ENCODE measurements around the gene CATSPER1.

Gene CATSPER1

DNA sequence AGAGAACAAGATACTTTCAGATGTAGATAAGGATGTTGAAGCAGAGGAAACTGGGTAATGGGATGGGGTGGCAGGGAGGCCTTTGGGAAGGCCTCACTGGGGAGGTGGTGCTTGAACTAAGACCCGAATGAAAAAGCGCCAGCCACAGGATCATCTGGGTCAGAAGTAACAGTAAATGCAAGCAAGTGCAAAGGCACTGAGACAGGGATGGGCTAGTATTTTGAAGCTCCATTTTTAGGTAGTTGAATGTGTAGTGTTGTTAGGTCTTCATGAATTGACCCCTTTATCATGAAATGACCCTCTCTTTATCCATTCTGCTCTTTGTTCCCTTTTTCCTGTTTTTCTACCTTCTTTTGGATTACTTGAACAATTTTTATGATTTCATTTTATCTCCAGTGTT lies 37.6 kb upstream of the CATSPER1 start:
- FAIRE-seq (no peak), DNase-seq (ENCODE audit: insufficient read length, low spot score) (no peak)
- no peak for TF ChIP-seq POLR2A (IDR thresholded peaks at IDR 0.05; ENCODE audit: low read depth, low read length)

DNA sequence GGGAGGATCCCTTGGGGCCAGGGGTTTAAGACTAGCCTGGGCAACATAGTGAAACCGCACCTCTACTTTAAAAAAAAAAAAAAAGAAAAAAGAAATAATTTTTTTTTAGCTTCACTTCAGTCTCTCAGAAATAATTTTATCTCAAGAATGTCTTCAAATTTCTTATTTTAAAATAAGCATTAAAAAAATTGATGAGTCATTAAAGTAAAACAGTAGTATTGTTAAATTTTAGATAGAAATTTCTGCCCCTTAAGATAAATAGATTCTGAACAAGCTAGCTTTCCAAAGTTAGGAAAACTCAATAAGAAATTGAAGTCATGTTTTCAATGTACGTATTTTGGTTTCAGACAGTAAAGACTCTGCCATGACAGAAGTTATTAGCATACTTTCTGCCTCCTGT lies 36.1 kb upstream of the CATSPER1 start:
- no peak for FAIRE-seq
- no peak for DNase-seq (ENCODE audit: insufficient read length, low spot score)
- no peak for TF ChIP-seq POLR2A (IDR thresholded peaks at IDR 0.05; ENCODE audit: low read depth, low read length)

DNA sequence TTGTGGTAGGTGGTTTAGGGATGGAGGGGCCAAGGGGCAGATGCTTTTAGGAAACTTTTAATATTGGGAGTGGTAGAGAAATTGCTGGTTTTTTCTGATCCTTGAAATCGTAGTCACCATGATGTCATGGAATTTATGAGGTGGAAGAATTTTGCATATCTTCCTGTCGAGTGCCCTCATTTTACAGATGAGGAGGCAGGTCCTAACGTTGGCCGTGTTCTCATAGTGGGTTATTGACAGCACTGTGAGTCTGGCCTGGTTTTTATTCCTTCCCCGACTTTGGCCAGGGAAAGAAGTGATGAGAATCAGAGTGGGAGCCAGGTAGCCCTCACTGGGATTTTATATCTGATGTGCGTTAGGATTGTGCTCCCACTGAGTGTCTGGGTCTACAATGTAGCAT lies 35.0 kb upstream of the CATSPER1 start:
- no peak for FAIRE-seq
- no peak for TF ChIP-seq POLR2A (IDR thresholded peaks at IDR 0.05; ENCODE audit: low read depth, low read length)
- DNase-seq (ENCODE audit: insufficient read length, low spot score), result no peak

DNA sequence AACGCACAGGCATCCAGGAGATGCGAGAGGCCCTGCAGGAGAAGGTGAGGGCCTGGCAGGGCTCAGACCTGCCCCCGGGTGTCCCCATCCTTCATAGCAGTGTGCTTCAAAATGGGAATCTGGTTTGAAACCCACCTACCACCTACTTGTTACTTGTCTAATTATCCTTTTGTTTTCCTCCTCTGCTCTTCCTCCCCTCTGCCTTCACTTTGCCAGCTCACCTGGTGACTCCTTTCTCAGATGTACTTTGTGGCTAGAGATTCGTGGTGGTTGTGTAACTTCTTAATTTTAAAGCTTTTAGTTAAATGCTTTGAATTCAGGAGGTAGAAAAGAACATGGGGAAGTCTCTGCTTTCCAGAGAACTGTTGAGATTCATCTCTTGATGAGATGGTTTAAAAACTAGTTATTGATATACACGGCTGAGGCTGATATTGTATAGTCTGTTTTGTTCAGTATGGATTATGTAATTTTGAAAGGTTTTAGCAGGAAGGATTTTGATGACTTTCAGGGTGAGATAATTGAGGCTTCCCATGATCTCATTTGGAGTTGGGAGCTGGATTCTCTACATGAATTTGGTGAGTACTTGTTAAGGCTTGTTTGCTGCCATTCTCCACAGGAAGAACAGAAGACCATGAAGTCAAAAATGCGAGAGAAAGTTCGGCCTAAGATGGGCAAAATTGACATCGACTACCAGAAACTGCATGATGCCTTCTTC lies 33.8 kb upstream of the CATSPER1 start:
- no peak for TF ChIP-seq POLR2A (IDR thresholded peaks at IDR 0.05; ENCODE audit: low read depth, low read length)
- no peak for DNase-seq (ENCODE audit: insufficient read length, low spot score)
- FAIRE-seq, result no peak

DNA sequence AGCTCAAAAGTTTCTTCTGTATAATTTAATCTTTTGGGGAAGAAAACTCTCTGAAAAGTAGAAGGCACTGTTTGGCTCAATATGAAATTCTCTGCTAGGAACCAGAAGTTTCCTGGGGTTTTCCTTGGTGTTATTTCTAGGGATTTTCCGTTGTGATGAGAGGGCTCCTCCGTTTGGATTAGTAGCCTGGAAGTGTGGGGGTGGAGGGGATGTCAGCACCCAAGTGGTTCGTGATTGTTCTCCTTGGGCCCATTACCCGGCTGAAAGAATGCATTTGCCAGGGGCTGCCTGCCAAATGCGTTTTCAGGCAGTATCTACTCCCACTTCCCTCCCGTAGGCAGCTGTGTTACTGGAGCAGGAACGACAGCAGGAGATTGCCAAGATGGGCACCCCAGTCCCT lies 30.2 kb upstream of the CATSPER1 start:
- no peak for TF ChIP-seq POLR2A (IDR thresholded peaks at IDR 0.05; ENCODE audit: low read depth, low read length)
- DNase-seq (ENCODE audit: insufficient read length, low spot score) (no peak), FAIRE-seq (no peak)

DNA sequence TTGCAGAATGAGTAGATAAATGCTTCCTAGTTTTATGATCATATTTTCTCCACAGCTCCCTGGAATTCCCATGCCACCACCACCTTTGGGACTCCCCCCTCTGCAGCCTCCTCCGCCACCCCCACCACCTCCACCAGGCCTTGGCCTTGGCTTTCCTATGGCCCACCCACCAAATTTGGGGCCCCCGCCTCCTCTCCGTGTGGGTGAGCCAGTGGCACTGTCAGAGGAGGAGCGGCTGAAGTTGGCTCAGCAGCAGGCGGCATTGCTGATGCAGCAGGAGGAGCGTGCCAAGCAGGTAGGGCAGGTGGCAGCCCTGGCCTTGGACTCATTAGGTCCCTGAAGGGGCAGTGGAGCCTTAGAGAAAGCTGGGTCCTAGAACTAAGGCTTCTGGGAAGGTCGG lies 28.7 kb upstream of the CATSPER1 start:
- TF ChIP-seq POLR2A (IDR thresholded peaks at IDR 0.05; ENCODE audit: low read depth, low read length), result no peak
- FAIRE-seq, result no peak
- no peak for DNase-seq (ENCODE audit: insufficient read length, low spot score)

DNA sequence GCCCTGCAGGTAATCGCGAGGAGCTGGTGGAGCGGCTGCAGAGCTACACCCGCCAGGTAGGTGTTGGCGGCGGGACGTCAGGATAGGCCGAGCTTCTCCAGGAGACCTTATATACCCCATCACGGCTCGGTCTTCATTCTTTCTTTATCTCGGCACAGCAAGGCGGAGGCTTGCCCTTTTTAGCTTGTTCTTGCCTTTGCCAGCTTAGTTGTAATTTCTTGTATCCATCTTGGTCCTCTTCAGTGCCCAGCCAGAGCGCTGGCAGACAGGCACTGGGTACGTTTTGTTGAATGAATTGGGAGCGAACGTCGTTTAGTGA lies 26.3 kb upstream of the CATSPER1 start:
- TF ChIP-seq POLR2A (IDR thresholded peaks at IDR 0.05; ENCODE audit: low read depth, low read length), result no peak
- no peak for DNase-seq (ENCODE audit: insufficient read length, low spot score)
- no peak for FAIRE-seq

DNA sequence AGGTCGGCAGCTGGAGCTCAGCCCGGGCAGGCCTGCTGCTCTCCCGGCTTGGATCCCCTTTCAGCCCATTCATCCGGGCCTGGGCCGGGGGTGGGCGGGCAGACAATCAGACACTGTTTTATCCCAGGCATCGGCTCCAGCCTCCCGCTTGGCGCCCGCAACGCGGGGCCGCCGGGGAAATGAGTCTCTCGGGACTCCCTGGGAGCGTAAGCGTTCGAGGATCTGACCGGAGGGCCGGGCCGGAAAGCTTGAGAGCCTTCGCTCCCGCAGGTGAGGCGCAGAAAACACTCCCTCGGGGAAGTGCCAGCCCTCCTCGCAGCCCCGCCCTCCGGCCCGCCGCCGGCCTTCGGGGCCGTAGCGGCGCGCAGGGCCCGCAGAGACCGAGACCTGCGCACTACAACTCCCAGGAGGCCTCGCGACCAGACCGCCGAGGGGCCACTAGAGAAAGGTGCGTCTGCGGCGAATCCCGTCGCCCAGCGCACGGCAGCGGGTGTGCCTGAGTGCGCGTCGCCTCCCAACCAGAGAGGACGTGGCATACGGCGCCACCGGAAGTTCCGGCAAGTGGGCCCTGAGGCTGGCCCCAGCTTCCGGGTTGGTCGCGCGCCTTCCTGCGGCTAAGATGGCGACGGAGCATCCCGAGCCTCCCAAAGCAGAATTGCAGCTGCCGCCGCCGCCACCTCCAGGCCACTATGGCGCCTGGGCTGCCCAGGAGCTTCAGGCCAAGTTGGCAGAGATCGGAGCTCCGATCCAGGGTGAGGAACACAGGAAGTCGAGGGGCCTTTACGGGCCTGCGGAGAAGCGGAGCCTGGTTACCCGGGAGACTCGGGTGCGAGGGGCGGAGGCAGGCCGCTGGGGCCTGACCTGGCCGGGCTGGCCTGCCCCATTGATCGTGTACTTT lies 25.7 kb upstream of the CATSPER1 start, which contains the start of gene SF3B2:
Gene SF3B2, plus strand, starts transcription at position 599 of the 898 bp plus-strand sequence. Its CDS starts 21 bp downstream, at position 620.
- DNase-seq (ENCODE audit: insufficient read length, low spot score) (peak; percentile 97), FAIRE-seq (no peak)
- peak; percentile 77 for TF ChIP-seq POLR2A (IDR thresholded peaks at IDR 0.05; ENCODE audit: low read depth, low read length)

DNA sequence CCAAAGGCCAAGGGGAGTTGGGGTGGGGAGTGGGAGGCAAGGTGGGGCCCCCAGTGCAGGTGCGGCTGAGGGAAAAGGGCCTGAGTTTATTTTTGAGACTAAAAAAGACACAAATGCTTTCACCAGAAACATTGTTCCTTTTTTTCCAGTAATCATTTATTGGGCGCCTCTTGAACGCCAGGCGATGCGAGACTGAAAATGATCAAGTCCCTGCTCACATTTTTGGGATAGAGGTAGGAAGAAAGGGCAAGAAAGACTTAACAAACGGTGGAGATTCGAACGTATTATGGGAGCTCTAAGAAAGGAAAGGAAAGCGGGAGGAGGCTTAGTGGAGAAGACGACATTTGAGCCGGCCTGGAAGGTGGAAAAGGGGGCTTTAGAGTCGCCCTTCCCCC lies 25.1 kb upstream of the CATSPER1 start:
- no peak for FAIRE-seq

DNA sequence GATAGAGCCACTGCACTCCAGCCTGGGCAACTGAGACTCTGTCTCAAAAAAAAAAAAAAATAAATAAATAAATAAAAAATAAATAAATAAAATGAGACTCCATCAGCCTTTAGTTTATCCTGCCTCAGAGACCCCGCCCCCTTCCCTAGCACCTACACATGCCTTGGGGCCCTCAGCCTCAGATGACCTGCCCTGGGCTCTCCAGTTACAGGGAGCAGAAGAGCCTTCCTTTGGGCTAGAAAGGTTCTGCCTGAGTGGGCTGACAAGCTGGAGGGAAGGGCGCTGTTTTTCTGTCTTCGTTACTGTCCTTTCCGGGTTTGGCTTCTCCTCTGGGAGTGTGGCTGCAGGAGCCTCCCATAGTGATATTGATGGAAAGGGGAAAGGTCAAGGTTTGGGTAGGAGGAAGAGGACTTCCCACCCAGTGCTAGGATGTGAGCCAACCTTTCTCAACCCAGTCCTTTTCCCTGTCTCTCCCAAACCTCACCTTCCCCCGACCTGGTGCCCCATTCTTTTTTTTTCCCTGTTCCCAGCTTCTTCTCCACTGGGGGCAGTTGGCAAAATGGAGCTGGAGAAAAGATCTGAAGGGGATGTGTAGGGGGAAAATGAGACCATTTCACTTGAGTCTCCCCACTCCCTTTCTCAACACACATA lies 24.4 kb upstream of the CATSPER1 start:
- no peak for FAIRE-seq
- DNase-seq (ENCODE audit: insufficient read length, low spot score), result no peak
- no peak for TF ChIP-seq POLR2A (IDR thresholded peaks at IDR 0.05; ENCODE audit: low read depth, low read length)

More for the DNA sequence above, 25.1 kb upstream of the CATSPER1 start:
- no peak for DNase-seq (ENCODE audit: insufficient read length, low spot score)
- no peak for TF ChIP-seq POLR2A (IDR thresholded peaks at IDR 0.05; ENCODE audit: low read depth, low read length)

DNA sequence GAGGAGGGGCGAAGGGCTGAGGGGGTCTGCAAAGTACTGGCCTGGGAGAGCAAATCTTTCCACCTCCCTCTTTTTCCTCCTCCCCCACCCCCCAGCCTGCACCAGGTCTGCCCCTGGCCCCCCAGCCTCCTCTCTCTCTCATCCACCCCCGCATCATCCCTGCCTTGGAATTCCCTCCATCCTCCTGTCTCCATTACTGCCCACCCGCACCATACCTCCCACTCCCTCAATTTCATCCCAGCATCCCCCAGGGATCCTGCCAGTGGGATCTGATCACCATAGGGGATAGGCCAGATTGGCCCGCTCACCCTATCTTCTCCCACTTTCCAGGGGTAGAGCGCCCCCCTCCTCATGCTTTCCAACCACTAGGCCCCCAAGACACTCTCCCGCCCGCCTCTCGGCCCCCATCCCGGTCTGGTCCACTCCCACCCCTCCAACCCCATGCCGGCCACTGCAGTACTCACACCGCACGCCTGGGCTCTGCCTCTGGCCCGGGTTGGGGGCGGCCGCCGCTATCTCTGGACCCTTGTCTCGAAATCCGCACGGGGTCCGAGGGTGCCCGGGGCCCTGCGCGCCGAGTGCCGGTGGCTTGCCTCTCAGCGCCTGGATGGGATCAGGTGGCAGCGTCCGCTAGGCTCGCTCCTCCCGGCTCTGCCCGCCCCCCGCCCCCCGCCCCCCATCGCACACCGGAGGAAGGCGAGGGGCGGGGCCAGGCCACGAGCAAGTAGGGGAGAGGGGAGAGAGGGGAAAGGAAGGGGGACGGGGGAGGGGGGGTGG lies 22.5 kb upstream of the CATSPER1 start, which contains the start of gene GAL3ST3:
Gene GAL3ST3, minus strand, starts transcription at position 615 of the 777 bp plus-strand sequence. CDS start 3,746 bp downstream, outside the sequence.
- FAIRE-seq (no peak), DNase-seq (ENCODE audit: insufficient read length, low spot score) (no peak)

DNA sequence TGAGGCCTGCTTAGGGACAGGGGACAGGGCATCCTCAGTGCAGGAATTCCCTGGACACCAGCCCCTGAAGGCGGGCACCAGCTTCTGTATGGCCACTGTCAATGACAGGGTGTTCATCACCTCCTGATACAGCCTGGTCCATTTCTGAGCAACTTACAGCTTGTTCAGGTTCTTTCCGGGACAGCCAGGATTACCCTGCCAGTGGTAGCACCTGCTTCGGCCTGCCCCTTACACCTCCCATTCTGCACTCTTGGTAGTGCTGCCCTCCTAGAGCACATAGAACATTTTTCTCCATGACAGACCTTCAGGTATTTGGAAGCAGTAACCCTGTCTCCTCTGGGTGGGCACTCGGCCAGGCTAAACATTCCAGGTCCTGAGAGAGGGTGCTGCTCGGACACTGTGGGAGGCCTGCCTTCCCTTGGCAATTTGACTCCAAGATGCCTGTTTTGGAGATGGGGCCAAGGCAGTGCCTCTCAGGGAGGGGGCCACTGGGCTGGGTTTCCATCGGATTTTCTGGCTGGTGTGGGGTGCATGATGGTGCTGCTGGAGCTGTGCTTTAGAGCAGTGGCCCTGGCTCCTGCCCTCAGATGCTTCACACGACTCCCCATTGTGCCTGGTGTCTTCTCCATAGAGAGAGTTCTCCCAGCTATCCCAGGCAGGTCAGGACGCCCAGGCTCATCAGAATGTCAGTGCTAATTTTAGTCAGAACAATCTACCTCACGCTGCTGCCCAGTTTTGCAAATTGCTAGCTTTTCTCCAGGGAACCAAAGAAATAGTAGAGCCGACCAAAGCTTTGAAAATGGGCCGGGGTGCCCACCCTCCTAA lies 21.5 kb upstream of the CATSPER1 start:
- DNase-seq (ENCODE audit: insufficient read length, low spot score) (no peak), FAIRE-seq (no peak)
- TF ChIP-seq POLR2A (IDR thresholded peaks at IDR 0.05; ENCODE audit: low read depth, low read length), result no peak

More for the DNA sequence above, 22.5 kb upstream of the CATSPER1 start, which contains the start of gene GAL3ST3:
- no peak for TF ChIP-seq POLR2A (IDR thresholded peaks at IDR 0.05; ENCODE audit: low read depth, low read length)

DNA sequence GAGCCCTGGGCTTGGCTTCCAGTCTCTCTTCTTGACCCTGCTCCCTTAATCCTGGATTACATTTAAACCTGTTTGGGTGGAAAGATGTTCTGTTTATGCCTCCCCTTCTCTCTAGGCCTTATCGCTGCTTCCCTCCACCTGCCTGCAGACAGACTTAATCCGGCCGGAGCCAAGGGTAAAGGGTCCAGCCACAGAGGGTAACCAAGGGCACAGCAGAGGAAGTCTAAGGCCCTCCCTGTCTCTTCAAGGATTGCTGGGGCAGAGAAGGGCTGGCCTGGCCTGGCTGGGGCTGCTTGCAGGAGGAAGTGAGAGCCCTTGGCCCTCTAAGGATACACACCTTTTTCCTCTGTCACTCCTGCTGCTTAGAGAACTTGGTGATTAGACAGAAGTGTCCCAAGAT lies 20.6 kb upstream of the CATSPER1 start:
- DNase-seq (ENCODE audit: insufficient read length, low spot score) (no peak), FAIRE-seq (no peak)
- TF ChIP-seq POLR2A (IDR thresholded peaks at IDR 0.05; ENCODE audit: low read depth, low read length), result no peak

Measured in H54 (cell line).